B cell (primary cell): ENCODE data around the gene TMEM132D. TPM values are rescaled to one million over a fixed set of nuclear protein-coding genes. Genes with fewer than 3 reads are reported as not detected.

ENCODE experiments used
- ATAC-seq: fragments of 200-7000 bp; cut with Tn5 transposase; one replicate; pipeline ENCODE4 v1.10.0; 2021; ENCODE audit warnings: low read depth, mild to moderate bottlenecking, moderate number of reproducible peaks, moderate library complexity
- CTCF ChIA-PET: fragments of 350-600 bp; sonication (Branson Sonifier 250); formaldehyde crosslinking; loops from one replicate; lab custom pipeline; 2021; ENCODE audit warnings: antibody characterized with exemption, inconsistent platforms; lab: Charles Lee
- POLR2A ChIA-PET: fragments of 350-600 bp; sonication (Branson Sonifier 250); formaldehyde crosslinking; loops from one replicate; lab custom pipeline; 2021; ENCODE audit warnings: antibody characterized with exemption; lab: Charles Lee
- DNase-seq: peaks from one replicate; pipeline ENCODE4 v3.0.0; 2013
- H2AFZ ChIP-seq: 2 replicates; pipeline ENCODE4 v1.6.1; 2012; ENCODE audit warnings: mild to moderate bottlenecking, low read depth, low read length; ENCODE audit not compliant: insufficient read depth, poor library complexity, severe bottlenecking
- H3K27ac ChIP-seq, 2 donors: 1 replicate in 1 of 2; 2 replicates in 1 of 2; pipeline ENCODE4 v1.5.1; 2012 to 2013; ENCODE audit warnings: low read length in 2 of 2, mild to moderate bottlenecking in 2 of 2, moderate library complexity in 1 of 2
- H3K27me3 ChIP-seq, 4 experiments: fragments of 200-600 bp in 1 of 4; sonication (generic) in 1 of 4; replicated peaks in 1 of 4; 1 replicate in 2 of 4; 2 replicates in 2 of 4; pipeline versions ENCODE4 v1.6.1 to v1.7.0; 2013 to 2016; ENCODE audit warnings: low read length in 3 of 4, mild to moderate bottlenecking in 2 of 4, mixed read lengths in 1 of 4, moderate library complexity in 1 of 4; ENCODE audit not compliant: insufficient read depth in 4 of 4, control insufficient read depth in 3 of 4; ENCODE audit errors: control extremely low read depth in 1 of 4
- H3K36me3 ChIP-seq, 2 experiments: replicated peaks in 1 of 2; 1 replicate in 1 of 2; 2 replicates in 1 of 2; pipeline versions ENCODE4 v1.6.1 to v1.7.1; 2013; ENCODE audit warnings: low read length in 1 of 2; ENCODE audit not compliant: insufficient read depth in 2 of 2, control insufficient read depth in 1 of 2; ENCODE audit errors: control extremely low read depth in 1 of 2, extremely low read depth in 1 of 2
- H3K4me1 ChIP-seq, 2 donors: fragments of 200-600 bp in 1 of 2; sonication (generic) in 1 of 2; 1 replicate in 1 of 2; 2 replicates in 1 of 2; pipeline versions ENCODE4 v1.5.1 to v1.6.1; 2013 to 2017; ENCODE audit warnings: low read length in 2 of 2; ENCODE audit not compliant: control insufficient read depth in 2 of 2, insufficient read depth in 2 of 2
- H3K4me2 ChIP-seq: replicated peaks from 2 replicates; pipeline ENCODE3; 2012; ENCODE audit warnings: mild to moderate bottlenecking, low read depth, low read length; ENCODE audit not compliant: poor library complexity, severe bottlenecking
- H3K4me3 ChIP-seq, 5 experiments: fragments of 200-600 bp in 1 of 5; sonication (generic) in 1 of 5; 1 replicate in 3 of 5; 2 replicates in 2 of 5; pipeline versions ENCODE4 v1.5.1 to v1.7.0; 2011 to 2016; ENCODE audit warnings: low read length in 4 of 5, mild to moderate bottlenecking in 4 of 5, low read depth in 2 of 5, control low read depth in 1 of 5, moderate library complexity in 1 of 5; ENCODE audit not compliant: insufficient read depth in 1 of 5; ENCODE audit errors: control extremely low read depth in 1 of 5, extremely low read depth in 1 of 5
- H3K79me2 ChIP-seq: fragments of 200-600 bp; sonication (generic); one replicate; pipeline ENCODE4 v1.6.0; 2016; ENCODE audit warnings: low read length; ENCODE audit not compliant: control insufficient read depth, insufficient read depth
- H3K9ac ChIP-seq: fragments of 200-600 bp; sonication (generic); 2 replicates; pipeline ENCODE4 v1.6.1; 2017; ENCODE audit warnings: mild to moderate bottlenecking, low read length, moderate library complexity
- H3K9me3 ChIP-seq, 3 donors: one replicate each; pipeline versions ENCODE4 v1.6.1 to v1.7.1; 2013; ENCODE audit warnings: low read length in 2 of 3; ENCODE audit not compliant: control insufficient read depth in 2 of 3, insufficient read depth in 1 of 3; ENCODE audit errors: control extremely low read depth in 1 of 3
- H4K20me1 ChIP-seq: 2 replicates; pipeline ENCODE4 v1.6.0; 2012; ENCODE audit warnings: mild to moderate bottlenecking, low read length; ENCODE audit not compliant: insufficient read depth, control insufficient read depth, poor library complexity, severe bottlenecking
- H3K27ac Mint-ChIP-seq: one replicate; pipeline ENCODE4 v1.8.0; 2021; ENCODE audit warnings: mixed read lengths
- H3K27me3 Mint-ChIP-seq: one replicate; pipeline ENCODE4 v1.8.0; 2021; ENCODE audit warnings: mixed read lengths
- H3K4me1 Mint-ChIP-seq: one replicate; pipeline ENCODE4 v1.8.0; 2021; ENCODE audit warnings: mixed read lengths
- H3K4me3 Mint-ChIP-seq: one replicate; pipeline ENCODE4 v1.8.0; 2021; ENCODE audit warnings: mixed read lengths
- H3K9me3 Mint-ChIP-seq: one replicate; pipeline ENCODE4 v1.8.0; 2022; ENCODE audit warnings: mixed read lengths; ENCODE audit not compliant: insufficient read depth
- CTCF ChIP-seq: fragments of 200-600 bp; IDR thresholded peaks from one replicate; pipeline ENCODE4 v1.8.0; 2022; ENCODE audit warnings: antibody characterized with exemption, mild to moderate bottlenecking
- EZH2 ChIP-seq: IDR thresholded peaks from 2 replicates; pipeline ENCODE4 v1.6.1; 2012; ENCODE audit warnings: borderline replicate concordance, low read depth, mild to moderate bottlenecking, moderate library complexity, low read length; ENCODE audit not compliant: insufficient read depth, poor library complexity, severe bottlenecking
- WGBS: methylation state at CpG from one replicate; pipeline ENCODE4 v1.1.5; 2013; ENCODE audit warnings: missing lambda C conversion rate; ENCODE audit not compliant: insufficient coverage; 5-methylcytosine and 5-hydroxymethylcytosine counted together
- intact Hi-C: fragments of 100-400 bp; cut with micrococcal nuclease; formaldehyde crosslinking; loops from one replicate; pipeline ENCODE4 v1.10.0; 2022
- polyA plus RNA-seq: library from polyadenylated mRNA; depleted of rRNA; stranded (reverse); fragments of >200 nt; gene quantifications from 2 replicates; pipeline ENCODE4 v1.2.3, GENCODE V29; 2012
- total RNA-seq, 2 donors: library from RNA; stranded (reverse); fragments of 120-200 nt in 1 of 2; gene quantifications; 1 replicate in 1 of 2; 2 replicates in 1 of 2; pipeline versions ENCODE4 v1.2.3 to v1.2.4, GENCODE V29; 2013 to 2022

The TMEM132D gene
- total and polyA plus RNA-seq, 2 donors (not counting 1 experiment from before 2014, with no cell fraction given) = not detected

- no peaks in the 10 kb centered on the region for H3K4me1 ChIP-seq
- H3K4me2 ChIP-seq = no peak overlapping the region
- no peak overlapping the region for H2AFZ ChIP-seq
- no peaks in the 10 kb centered on the region for H3K36me3 ChIP-seq
- Mint-ChIP-seq H3K27ac (no peak overlapping the region), H3K27me3 (no peaks in the 10 kb centered on the region), H3K9me3 (no peaks in the 10 kb centered on the region), H3K4me1 (no peaks in the 10 kb centered on the region), H3K4me3 (no peak overlapping the region)
- H3K27ac ChIP-seq = no peak overlapping the region
- no peak for DNase-seq
- no peaks in the 10 kb centered on the region for H4K20me1 ChIP-seq
- no peak overlapping the region for H3K9ac ChIP-seq
- no peak for ATAC-seq
- intact Hi-C loops = no loop called here
- no peak overlapping the region for H3K4me3 ChIP-seq
- 80% methylated on average over 1 of the region's 3 CpGs for WGBS
- ChIA-PET POLR2A (no interaction called here), CTCF (no interaction called here)
- TF ChIP-seq CTCF (no peak), EZH2 (no peak)
- no peaks in the 10 kb centered on the region for H3K9me3 ChIP-seq
- H3K27me3 ChIP-seq = no peaks in the 10 kb centered on the region
- no peaks in the 10 kb centered on the region for H3K79me2 ChIP-seq
These were observed 733.9 kb downstream of the TMEM132D start for GRCh38 chr12:129169928-129170327.

GRCh38 chr12:129163861-129164260 lies 740.0 kb downstream of the TMEM132D start:
- intact Hi-C loops = no loop called here
- POLR2A ChIA-PET = no interaction called here
- Mint-ChIP-seq H3K4me3 (no peak overlapping the region), H3K4me1 (no peaks in the 10 kb centered on the region), H3K27ac (no peak overlapping the region), H3K27me3 (no peaks in the 10 kb centered on the region), H3K9me3 (peaks cover 2% of the 10 kb centered on the region)
- CTCF ChIA-PET = no interaction called here
- ATAC-seq (no peak), DNase-seq (no peak)
- no peaks in the 10 kb centered on the region for H3K79me2 ChIP-seq
- no peaks in the 10 kb centered on the region for H4K20me1 ChIP-seq
- peaks cover 0 to 15% (median 0%) of the 10 kb centered on the region in 3 donors for H3K9me3 ChIP-seq
- no peak for TF ChIP-seq CTCF
- no peak for TF ChIP-seq EZH2
- no peaks in the 10 kb centered on the region for H3K4me1 ChIP-seq
- no peaks in the 10 kb centered on the region for H3K36me3 ChIP-seq
- H3K27ac ChIP-seq = no peak overlapping the region
- 65% methylated on average over 6 of the region's 6 CpGs for WGBS
- no peak overlapping the region for H3K4me2 ChIP-seq
- no peak overlapping the region for H3K4me3 ChIP-seq
- H2AFZ ChIP-seq = no peak overlapping the region
- H3K27me3 ChIP-seq = peaks cover 0 to 3% (median 0%) of the 10 kb centered on the region in 4 experiments
- H3K9ac ChIP-seq = no peak overlapping the region
